GM19455 (cell line): Measurements from ENCODE around the gene CDH4.

ENCODE experiments used
- ATAC-seq: cut with Tn5 transposase; IDR thresholded peaks from one replicate; pipeline ENCODE4 v1.9.1; 2021; ENCODE audit not compliant: unreplicated experiment

CDH4 gene

GRCh38 chr20:61927826-61928541 lies 675.9 kb downstream of the CDH4 start:
- no peak for ATAC-seq

- no peak for ATAC-seq
These were observed 677.5 kb downstream of the CDH4 start for GRCh38 chr20:61929561-61929960.

GRCh38 chr20:61929971-61930666 lies 678.1 kb downstream of the CDH4 start:
- ATAC-seq, result no peak

GRCh38 chr20:61930776-61931475 lies 678.9 kb downstream of the CDH4 start:
- ATAC-seq, result no peak

GRCh38 chr20:61931476-61932198 lies 679.6 kb downstream of the CDH4 start:
- no peak for ATAC-seq

- ATAC-seq, result no peak
These were observed 680.1 kb downstream of the CDH4 start for GRCh38 chr20:61932199-61932592.

- ATAC-seq, result no peak
These were observed 680.8 kb downstream of the CDH4 start for GRCh38 chr20:61932711-61933480.

GRCh38 chr20:61933481-61933950 lies 681.5 kb downstream of the CDH4 start:
- no peak for ATAC-seq

- no peak for ATAC-seq
These were observed 682.1 kb downstream of the CDH4 start for GRCh38 chr20:61933951-61934715.

GRCh38 chr20:61934716-61935530 lies 682.9 kb downstream of the CDH4 start:
- ATAC-seq, result no peak

- ATAC-seq, result no peak
These were observed 684.1 kb downstream of the CDH4 start for GRCh38 chr20:61935926-61936700.

- no peak for ATAC-seq
These were observed 684.7 kb downstream of the CDH4 start for GRCh38 chr20:61936701-61937131.

- ATAC-seq, result no peak
These were observed 685.3 kb downstream of the CDH4 start for GRCh38 chr20:61937146-61937962.

GRCh38 chr20:61937963-61938838 lies 686.1 kb downstream of the CDH4 start:
- ATAC-seq, result no peak

- no peak for ATAC-seq
These were observed 687.0 kb downstream of the CDH4 start for GRCh38 chr20:61938839-61939690.
